T-helper 2 cell (primary cell): Measurements from ENCODE around the gene BMP4.

ENCODE experiments used
- DNase-seq, 5 experiments: peaks; one replicate each; pipeline versions ENCODE4 v3.0.0 to v3.0.0-alpha.2; 2012 to 2022

The BMP4 gene

DNA sequence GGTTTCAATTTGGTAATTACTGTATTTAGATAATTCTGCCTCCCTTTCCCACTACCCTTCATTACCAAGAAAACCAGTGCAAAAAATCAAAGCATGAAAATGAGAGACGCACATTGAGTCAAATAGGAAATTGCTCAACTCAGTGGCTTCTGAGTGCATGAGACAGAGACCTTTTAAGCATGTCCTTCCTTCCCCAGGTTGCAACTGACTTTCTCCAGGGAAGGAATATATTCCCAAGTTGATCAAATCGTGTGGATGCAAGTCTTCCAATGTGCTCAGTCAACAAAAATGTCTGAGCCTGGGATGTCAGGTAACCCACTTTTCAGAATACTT lies 12.9 kb downstream of the BMP4 start:
- peak in 1 of 5 experiments; percentile 8 for DNase-seq

DNA sequence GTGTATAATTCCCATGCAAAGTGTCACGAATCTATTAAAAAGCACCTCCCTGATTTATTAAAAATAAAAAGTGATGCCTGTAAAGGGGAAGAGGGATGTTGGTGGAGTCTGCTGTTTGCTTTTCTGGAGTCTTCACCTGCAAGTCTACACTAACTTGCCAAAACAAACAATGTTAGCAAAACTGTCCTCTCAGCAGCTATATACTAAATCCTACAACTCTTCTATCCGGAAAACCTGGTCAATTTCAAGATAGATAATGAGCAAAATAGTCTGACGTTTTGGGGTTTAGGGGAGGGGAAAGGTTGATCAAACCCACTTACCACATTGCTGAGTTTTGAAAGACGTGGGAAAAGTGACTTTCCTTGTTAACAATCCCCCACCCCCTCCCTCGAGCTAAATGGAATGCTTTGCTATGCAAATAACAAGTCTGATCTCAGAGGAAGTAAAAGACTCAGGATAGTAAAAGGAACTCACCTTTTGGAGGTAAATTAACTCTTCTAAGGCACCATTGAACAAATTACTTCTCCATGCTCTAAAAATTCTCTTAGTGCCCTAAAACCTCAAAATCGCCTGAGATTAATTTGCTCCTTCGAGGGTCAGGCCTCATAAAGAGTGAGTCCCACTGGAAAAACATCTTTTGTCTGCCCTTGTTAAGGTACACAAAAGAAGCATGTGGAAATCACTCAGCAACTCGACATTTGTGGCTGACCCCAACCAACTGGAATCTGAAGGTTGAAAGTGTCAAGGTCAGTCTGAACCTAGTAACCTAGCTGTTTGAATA lies 13.5 kb downstream of the BMP4 start:
- no peak for DNase-seq

DNA sequence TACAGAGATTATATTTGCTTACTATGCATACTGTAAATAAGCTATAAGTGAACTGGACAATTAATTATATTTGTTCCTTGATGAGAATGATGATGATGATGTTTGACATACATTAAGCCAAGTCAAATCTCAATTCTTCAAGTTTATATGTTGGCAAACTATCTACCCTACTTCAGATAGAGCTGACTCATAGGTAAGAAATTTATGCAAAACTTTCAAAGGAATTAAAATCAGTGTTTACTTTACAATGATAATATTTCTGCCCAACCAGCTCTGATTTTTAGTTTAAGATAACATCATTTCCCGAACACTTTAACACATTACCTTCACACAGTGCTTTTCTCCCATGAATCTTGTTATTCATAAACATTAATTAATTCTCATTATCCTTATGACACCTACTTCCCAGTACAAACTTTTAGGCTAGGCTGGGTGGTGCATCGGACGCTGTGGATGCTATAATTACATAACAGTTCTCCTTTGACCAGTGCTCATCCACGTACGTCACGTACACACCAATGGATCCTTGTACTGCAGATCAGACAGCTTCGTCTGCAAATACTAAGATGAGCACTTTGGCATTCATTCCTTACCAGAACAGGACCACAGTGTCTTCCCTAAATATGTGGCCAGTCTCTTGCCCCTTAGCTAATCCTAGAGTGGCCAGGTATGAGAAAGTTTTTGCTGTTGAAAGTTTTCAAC lies 18.3 kb downstream of the BMP4 start:
- no peak for DNase-seq

DNA sequence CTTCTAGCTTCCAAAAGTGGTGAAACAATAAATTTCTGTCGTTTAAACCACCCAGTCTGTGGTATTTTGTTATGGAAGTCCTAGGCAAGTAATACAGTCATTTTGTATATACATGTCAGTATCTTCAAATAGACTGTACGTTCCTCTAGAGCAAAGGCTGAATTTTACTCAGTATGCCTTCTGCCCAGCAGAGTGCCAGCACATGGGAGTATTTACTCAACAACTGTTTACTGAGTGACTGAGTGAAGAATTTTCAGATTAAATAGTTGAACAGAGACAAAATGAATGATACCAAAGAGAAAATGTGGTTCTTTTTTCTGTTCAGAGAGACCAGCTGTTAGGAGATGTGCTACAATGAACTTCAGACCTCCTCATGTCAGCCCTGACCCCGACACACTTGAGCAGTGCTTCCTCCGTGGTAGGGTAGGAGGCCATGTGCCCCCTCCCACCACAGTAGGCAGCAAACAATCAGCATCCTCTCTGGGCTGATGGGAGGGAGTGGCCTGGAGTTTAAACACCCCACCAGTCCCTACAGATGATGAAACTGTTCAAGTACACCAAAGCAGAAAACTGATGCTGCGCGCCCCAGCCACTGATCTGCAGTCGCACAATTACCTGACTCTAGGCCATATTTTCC lies 21.7 kb downstream of the BMP4 start:
- no peak for DNase-seq

DNA sequence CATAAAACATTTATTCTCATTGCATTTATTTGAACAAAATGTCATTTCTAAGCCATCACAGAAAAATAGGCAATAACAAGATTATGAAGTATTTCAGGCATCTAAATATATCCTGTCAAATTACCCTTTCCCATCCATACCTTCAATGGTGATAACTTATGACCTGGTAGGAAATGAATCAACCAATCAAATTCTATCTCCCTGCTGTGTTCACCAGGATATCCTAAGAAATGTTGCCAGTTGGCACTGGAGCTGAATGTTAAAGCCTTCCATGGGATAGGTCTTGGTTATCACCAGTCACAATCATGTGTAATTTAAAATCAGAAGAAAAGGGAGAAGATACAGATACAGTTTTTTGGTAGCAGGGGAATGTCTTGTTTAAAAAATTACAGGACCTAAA lies 23.7 kb downstream of the BMP4 start:
- no peak for DNase-seq

DNA sequence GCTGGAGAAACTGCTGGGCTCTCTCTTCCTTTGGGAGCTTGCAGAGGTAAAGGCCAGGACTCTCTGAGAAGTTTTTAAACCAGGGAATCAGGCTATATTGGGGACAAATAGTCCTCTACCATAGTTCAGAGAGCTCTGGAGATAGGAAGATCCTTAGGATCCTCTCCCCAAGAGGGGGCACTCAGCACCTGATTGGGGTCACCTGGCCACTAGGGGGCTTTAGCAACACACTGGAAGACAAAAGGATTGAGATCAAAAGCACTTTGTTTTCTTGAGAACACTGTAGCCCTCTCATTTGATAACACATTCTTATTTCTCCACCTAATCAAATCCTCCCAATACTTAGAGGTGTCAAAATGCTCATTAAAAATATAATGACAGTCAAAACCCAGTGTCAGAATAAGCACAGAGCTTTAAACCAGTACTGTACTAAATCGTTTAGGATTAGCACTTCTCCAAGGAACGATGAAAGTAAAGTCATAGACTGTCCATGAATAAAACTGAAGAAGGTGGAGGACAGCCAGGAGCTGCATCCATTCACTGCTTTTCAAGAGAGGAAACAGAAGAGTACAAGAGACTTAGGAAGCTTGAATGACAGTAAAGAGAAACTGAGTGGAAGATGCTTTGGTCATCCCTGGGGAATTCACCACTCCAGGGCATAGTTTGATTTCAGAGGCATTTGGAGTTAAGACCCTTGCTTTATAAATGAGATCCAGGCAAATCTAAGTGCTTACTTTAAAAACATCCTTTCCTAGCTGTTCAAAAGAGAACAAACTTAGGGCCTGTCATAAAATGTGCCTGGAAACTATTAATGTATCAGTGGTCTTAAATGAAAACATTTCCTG lies 26.5 kb downstream of the BMP4 start:
- DNase-seq: peak in 1 of 5 experiments; percentile 32

DNA sequence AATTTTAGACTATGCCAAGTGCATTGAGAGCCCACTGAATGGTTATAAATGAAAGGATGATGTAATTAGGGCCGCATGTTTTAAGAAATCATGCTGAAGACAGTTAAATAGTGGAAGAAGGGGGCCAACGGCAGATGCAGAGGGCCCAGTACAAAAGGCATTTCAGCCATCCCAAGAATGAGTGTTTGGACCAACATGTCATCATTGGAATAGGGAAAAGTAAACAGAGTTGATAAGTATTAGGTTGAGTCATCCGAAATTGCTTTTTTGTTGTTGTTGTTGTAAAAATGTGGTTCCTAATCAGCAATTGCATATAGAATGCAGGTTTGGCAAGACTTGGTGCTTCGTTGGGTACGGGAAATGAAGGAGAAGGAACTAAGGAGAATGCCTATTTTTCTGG lies 29.5 kb downstream of the BMP4 start:
- no peak for DNase-seq

DNA sequence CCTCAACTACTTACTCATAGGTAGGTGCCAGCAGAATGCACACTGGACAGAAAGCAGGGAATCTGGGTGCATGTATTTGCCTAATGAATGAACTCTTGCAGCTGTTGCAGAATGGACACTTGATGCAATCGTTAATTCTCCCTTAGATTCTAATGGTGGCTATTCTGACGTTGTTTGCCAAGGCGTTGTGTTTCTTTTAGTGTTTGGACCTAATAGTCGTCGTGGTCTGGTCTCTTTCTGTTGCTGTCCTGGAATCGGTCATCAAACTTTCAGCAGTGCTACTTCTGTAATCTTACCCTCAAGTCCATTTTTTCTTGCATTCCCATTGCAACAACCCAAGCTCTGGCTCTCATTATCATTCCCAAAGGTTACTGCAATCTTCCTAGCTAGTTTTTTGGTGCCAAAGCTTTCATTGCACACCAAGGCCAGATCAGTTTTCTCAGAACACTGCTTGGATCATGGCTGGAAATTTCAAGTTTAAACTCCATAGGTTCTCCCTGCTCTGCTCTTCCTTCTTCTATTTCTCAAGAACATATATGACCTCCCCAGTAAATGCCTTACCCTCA lies 31.3 kb downstream of the BMP4 start:
- DNase-seq: no peak

DNA sequence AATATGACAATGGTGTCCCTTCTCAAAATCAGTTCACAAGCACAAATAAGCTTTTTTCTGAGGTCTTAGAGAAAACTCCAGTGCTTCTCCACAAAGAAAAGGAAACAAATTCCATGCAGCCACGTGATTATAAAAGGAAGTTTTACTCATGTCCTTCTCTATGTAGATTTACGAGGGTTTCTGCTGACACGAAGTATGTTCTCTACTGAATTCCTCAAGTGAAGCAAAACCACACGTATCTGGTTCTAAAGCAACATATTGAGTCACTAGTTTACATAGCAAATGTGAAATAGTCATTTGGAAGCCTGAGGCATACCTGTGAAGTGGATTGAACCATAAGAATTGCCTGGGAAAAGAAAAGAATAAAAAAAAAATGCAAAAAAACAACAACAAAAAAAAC lies 31.9 kb downstream of the BMP4 start:
- DNase-seq: no peak

DNA sequence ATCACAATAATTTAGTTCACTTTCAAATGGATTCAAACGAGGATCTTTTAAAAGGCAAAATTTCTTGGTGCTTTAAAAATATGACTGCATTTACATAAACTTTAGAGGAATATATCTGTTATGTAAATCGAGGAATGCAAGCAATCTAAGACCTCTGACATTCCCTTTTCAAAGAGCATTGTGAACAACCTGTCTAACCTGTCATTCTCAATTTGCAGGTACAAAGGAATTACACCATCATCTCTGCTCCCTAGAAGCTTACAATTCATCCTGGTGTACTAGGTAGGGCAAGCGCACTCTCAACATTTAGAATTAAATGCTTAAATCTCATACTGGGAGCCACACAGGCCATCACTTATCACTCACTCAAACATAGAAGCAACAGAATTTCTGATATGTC lies 35.6 kb downstream of the BMP4 start:
- DNase-seq: no peak

DNA sequence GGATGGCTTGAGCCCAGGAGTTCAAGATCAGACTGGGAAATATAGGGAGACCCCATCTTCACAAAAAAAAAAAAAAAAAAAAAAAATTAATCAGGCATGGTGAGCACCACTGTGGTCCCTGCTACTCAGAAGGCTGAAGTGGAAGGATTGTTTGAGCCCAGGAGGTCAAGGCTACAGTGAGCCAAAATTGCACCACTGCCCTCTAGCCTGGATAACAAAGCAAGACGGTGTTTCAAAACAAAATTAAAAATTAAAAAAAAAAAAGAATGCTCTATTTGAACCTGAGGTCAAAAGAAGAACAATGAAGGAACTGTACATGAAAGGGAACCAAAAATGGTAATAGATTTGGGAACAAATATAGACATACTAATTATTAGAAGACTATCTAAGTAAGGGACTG lies 40.4 kb downstream of the BMP4 start:
- no peak for DNase-seq

DNA sequence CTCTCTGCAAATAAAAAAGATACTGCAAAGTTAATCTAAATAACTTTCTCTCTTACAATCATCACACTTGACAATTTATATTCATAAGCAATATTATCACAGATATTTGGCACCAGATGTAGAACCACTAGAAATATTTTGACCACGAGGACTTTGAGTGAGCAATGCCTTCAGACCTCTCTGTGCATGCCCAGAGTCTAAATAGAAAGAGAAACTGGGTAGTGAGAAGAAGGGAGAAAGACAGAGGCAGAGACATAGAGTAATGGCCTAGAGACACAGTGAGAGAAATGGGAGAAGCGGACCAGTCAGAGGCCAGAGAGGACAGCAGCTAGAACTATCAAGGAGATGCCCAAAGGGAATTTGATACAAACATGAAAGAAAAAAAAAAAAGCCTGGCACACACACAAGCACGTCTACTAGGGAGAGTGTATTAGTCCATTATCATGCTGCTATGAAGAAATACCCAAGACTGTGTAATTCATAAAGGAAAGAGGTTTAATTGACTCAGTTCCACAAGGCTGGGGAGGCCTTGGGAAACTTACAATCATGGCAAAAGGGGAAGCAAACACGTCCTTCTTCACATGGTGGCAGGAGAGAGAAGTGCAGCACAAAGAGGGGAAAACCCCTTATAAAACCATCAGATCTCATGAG lies 41.1 kb downstream of the BMP4 start:
- DNase-seq: no peak

DNA sequence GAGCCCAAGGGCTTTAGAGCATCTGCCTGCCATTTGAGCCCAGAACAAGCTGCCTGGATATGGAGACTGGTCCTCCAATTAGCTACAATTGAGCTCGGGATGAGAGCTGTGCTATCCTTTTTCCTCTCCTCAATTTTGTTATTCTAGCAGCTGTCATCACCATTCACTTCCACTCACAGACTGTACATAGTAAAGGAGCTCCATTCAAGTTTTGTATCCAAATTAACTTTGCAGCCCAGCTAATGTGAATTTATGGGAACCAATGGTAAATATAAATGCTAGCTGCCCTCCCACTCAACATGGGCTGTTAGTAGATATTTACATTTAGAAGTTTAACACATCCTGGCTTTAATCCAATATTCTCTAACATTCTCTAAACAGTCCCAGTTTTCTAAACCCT lies 44.6 kb downstream of the BMP4 start:
- no peak for DNase-seq

DNA sequence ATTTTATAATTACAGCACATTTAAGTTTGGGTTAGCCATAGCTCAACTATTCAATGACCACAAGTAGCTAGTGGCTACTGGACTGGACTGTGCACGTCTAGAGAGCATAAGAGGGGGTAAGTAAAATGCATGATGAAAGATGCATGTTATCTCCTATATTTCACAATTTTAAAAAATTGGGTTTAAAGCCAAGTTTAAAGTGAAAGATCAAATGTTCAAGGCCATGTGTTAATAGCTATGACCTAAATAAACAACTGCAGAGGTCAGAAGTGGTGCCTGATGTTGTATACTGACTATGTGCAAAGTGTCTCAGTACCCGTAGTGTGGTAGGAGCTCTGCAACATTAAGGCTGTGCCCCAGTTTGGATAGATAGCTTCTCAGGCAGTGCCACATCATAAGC lies 48.2 kb downstream of the BMP4 start:
- no peak for DNase-seq

DNA sequence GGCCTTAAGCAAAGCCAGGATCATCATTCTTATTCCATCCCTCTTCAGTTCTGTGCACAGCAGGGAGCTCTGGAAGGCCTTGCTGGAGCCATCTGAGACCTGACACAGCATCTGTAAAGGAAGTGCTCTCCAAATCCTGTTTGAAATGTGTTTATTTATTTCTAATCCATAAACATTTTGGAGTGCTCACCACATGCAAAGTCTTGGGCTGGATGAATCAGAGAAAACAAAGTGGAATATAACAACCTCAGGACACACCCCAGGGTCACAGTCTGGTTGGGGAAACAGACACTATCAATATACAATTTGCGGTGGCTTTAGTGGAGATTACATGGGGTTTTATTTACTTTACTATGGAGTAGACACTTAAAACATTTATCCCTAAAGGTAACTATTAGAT lies 54.3 kb downstream of the BMP4 start:
- DNase-seq: no peak

DNA sequence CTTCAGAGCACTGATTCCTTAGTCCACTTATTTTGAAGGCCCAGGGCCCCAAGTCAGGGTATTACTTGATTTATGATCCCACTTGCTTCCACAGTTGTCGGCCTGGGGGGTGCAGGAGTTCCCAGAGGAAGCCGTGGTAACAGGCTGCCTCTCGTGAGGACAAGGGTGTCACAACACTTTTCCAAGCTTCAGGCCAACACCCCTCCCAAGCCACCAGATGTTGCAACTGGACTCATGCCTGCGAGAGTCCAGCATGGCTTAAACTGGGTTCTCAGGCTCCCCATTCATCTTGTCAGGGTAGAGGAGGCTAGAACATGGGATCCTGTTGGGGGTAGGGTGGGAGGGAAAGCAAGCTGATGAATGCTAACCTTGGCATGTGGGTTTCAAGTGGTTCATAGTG lies 56.1 kb downstream of the BMP4 start:
- DNase-seq: no peak
